GF-D8 (cell line): ENCODE results near the gene MTHFD2L.

Source experiments
- DNase-seq: peaks from one replicate; lab custom pipeline; 2025; lab: John Stamatoyannopoulos, UW

MTHFD2L gene

GRCh38 chr4:74132944-74133343 is 25.0 kb upstream of the MTHFD2L start:
- no peak for DNase-seq

DNA sequence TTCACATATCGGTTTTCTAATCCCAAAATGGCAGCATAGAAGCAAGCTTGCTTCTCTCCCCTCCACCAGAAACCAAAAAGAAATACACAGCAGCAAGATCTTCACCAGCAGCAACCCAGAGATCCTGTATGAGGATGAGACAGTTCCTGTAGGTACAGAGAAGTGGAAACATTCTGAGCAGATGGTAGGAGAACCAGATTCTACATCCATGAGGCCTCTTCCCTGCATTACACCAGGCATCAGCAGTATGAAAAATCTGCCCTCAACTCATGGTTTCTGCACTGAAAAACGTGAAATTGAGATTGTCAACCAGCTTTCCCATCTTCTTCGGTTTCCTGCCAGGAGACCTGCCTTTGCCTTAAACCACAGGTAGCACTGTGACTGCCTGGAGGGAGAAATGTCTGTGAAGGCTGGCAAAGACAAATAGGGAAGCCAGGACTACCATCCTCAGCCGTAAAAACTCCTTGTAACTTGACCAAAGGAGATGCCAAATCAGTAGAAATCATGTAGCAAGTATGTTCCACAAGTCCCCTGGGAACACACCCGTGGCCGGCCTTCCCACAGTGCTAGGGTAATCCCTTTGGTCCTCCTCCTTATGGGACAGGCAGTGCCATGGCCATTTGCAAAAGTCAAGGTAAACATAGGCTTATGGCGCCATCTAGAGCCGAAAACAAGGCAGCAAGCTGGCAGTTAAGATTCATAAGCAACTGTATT is 24.0 kb upstream of the MTHFD2L start:
- DNase-seq = no peak

DNA sequence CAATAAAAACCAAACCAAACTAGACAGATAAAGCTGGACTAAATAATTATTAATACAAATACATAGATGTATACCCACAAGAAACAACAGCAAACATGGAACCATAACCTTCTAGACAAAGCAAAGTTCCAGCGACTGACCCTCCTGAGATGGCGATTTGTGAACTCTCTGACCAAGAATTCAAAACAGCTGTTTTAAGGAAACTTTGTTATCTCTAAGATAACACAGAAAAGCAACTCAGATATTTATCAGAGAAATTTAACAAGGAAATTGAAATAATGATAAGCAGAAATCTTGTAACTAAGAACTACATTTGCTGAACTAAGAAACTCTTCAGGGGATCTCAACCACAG is 23.4 kb upstream of the MTHFD2L start:
- DNase-seq = no peak

- DNase-seq = no peak
Observed at GRCh38 chr4:74146581-74147129, 11.3 kb upstream of the MTHFD2L start.

DNA sequence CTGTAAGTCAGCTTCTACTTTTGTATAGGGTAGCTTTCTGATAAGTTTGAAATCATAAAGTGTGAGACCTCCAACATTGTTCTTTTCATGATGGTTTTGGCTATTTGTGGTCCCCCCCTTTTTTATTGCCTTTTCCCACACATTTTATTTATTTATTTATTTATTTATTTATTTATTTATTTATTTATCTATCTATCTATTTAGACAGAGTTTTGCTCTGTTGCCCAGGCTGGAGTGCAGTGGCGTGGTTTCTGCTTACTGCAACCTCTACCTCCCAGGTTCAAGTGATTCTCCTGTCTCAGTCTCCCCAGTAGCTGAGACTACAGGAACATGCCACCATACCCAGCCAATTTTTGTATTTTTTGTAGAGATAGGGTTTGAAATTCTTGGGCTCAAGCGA is 9.7 kb upstream of the MTHFD2L start:
- no peak for DNase-seq

DNA sequence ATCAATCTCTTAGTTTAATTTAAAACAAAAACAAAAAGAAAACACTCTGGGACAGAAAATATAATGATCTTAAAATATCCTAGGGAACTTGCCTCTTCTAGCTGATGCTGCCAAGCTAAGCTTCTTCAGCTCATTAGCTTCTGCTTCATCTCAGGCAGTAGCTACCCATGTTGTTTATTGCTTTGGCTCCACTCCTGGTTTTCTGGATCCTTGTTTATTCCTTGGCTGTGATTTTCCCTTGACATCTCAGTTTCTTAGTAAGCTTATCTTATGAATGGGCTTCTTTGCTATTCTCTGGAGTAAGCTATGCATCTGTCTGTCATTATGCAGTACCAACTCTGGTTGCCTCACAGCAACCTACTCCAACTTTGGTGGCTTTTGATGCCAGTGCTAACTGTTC is 5.1 kb upstream of the MTHFD2L start:
- DNase-seq = no peak

DNA sequence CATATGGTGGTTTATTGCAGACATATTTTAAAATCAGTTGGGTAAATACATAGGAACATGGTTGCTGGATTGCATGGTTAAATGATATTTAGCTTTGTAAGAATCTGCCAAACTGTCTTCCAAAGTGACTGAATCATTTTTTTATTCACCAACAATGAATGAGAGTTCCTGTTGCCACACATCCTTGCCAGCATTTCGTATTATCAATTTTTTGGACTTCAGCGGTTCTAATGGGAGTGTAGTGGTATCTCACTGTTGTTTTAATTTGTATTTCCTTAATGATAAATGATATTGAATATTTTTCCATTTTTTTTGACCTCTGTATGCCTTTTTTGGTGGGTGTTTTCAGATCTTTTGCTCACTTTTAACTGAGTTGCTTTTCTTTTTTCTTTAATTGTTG is 1.4 kb upstream of the MTHFD2L start:
- DNase-seq = no peak

- no peak for DNase-seq
Observed at GRCh38 chr4:74157154-74157553, 764 bp upstream of the MTHFD2L start.

GRCh38 chr4:74158466-74159142 is 686 bp downstream of the MTHFD2L start:
- DNase-seq = no peak

- DNase-seq = peak; percentile 32
Observed at GRCh38 chr4:74159143-74159709, 1.3 kb downstream of the MTHFD2L start.

DNA sequence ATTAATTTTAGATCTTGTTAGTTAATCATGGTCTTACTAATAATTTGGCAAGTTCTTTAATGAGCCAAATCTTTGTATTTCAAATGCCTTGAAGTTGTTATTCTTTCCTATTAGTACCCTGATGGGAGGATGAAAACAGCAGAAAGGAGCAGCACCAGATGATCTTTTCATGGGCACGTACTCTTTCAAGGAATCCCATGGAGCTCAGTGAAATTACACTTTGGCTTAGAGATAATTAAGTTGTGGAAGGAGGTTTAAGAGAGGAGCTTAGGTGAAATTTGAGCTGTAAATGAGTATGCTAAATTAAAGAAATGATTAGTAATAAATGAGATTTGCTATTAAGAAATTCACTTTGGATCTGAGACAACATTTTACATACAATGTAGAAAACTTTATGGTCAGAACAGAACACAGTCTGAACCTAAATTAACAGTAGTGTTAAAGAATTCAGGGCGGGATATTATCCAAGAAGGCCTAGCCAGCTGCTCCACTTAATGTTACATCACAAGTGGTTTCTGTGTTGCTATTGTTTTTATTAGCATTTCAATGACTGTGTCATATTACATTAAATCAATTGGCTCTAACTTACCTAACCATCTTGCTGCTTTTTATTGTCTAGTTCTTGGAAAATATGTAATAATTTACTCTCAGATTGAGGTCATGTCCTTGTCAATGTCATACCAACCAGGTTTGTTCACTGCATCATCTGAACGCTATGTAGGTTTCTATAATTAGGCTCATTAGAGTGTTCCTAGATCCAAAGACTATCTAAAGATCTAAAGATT is 3.9 kb downstream of the MTHFD2L start:
- DNase-seq = no peak

DNA sequence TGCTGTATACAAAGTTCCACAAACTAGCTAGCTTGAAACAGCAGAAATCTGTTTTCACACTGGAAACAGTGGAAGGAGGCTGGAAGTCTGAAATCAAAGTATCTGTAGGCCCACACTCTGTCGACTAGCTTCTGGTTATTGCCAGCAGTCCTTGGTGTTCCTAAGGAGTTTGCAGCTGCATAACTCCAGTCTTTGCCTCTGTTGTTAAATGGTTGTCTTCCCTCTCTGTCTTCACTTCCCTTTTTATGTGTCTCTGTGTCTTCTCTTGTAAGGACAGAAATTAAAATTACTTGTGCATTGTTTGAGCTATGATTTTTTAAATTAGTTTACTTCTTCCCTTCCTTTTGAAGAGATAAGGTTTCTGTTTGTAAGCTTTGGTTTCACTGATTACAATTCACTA is 8.2 kb downstream of the MTHFD2L start:
- DNase-seq = no peak

DNA sequence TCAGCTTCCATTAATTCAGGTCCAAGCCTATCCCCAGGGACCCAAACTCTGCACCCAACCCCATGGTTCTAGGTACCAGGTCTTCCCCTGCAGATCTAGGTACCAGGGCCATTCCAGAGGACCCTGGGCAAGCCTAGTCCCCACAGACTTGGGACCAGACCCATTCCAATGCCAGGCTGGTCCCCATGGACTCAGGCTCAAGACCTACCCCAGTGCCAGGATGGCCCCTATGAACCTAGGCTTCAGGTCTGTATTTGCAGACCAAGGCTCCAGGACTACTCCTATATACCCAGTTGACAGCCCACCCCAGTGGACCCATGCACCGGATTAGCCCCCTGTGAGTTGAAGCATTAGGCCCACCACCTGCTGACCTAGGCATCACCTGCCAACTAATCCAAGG is 8.9 kb downstream of the MTHFD2L start:
- DNase-seq = no peak

DNA sequence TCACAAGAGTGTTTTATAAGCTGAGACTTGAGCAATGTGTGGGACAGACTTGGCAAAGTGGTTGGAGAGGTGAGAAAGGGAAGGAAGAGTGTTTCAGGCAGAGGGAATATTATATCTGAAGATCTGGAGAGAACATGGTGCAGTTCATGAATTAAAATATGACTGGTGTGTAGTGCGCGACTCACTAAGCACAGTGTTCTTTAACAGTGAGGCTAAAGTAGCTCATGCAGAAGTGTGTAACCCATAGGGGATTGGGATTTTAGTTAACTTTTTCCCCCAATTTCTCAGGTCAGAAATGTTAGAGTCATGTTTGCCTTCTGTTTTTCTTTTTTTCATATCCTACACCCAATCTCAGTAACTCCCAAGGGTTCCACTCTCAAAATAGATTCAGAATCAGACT is 9.7 kb downstream of the MTHFD2L start:
- no peak for DNase-seq

DNA sequence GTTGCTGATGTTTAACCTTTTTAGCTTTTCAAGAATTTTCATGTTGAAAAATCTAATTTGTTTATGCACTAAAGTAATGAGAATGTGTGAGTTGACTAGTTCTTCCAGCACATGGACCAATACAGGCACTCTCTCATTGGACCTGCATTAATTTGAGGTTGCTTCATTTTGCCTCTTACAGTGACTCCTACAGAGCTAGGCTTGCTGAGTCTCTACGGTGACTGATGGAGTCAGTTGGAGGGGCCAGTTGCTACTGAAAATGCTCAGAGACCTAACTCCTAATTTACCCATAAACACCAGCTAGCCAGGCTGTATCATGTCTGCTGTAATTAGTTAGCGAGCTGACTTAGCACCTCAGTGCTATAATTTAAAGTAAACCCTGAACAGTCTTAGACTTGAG is 10.9 kb downstream of the MTHFD2L start:
- no peak for DNase-seq

GRCh38 chr4:74173321-74173720 is 15.4 kb downstream of the MTHFD2L start:
- no peak for DNase-seq

DNA sequence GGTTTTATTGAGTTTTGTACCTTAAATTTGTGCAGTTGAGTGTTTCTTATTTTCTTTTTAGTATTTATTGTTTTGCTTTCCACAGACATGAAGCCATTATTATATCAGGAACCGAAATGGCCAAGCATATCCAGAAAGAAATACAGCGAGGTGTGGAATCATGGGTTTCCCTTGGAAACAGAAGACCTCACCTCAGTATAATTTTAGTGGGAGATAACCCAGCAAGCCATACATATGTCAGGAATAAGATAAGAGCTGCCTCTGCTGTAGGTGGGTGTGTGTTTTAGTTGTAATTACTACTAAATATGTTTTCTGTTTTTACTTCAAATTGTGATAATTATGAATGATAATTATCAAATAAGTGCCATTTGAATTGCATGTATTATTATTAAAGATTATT is 16.5 kb downstream of the MTHFD2L start:
- no peak for DNase-seq

DNA sequence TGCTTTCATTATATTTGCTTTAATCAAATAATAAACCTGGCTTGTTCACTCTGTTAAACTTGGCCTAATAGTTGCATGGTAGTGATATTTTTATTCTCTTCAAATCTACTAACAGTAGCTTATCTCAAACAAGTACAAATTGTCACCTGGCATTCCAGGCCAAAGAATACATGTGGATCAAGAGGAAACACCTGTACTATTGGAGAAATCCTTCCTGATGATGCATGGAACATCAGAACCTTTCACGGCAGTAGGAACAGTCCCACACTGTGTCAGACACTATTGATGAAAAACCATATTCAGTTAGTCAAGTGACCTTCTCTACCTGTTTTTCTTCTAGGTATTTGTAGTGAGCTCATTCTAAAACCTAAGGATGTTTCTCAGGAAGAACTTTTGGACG is 17.0 kb downstream of the MTHFD2L start:
- no peak for DNase-seq

DNA sequence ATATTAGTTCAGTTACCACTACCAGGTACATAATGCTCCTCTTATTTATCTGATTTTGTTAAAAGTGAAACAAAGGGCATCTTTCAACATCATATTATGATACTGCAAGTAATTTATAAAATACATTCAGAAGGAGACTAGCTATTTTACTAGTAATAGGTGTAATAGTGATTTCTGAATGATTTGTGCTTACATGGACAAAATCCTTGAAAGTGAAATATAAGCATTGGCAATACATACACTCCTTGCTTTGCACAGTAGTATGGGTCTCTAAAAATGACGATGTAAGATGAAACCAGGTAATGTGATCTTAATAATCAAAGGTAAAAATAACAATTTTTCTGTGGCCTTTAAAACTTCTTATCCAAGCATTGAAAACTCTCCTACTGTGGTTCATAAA is 17.5 kb downstream of the MTHFD2L start:
- DNase-seq = no peak

- DNase-seq = no peak
Observed at GRCh38 chr4:74178798-74179197, 20.9 kb downstream of the MTHFD2L start.

GRCh38 chr4:74181219-74181618 is 23.3 kb downstream of the MTHFD2L start:
- no peak for DNase-seq

GRCh38 chr4:74188912-74189311 is 31.0 kb downstream of the MTHFD2L start:
- no peak for DNase-seq
